ENCODE measurements around the gene ZNF746. TPM values are rescaled to one million over a fixed set of nuclear protein-coding genes. Genes with fewer than 3 reads are reported as not detected.

ZNF746 gene
- total RNA-seq, 2 donors from 2014 or later, result 11.0 to 13.6 TPM

DNA sequence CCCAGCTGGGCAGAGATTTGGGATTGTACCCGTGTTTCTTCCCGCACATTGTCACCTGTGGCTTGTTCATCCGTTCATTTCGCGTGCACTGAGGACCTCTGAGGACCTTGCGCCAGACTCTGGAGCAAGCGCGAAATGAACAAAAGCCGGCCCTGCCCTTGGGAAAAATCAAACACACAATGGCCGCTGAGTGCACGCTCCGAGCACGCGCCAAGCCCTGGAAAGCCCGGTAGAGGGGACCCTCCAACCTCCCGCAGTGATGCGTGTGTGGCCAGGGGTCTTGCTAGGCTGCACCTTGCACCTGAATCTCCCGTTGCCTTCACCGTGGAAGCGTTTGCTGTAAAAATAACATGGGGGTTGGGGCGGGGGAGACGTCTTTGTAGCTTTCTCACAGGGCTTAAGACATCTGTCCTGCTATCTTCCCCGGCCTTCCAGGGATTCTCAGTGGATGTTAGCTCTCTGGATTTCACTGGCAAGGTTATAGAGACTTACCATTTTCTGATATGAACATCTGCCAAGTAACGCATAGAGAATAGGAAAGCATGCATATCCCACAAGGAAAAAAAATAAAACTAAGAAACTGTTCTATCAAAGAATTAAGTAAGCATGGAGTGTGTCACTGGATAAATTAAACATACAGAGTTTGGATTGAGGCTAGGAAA is 74.0 kb downstream of the ZNF746 start:
- H3K27me3 ChIP-seq, result no peaks in the 10 kb centered on the region
- peak overlapping the region in 1 of 2 donors; percentile 57 for H3K4me3 ChIP-seq
- no peaks in the 10 kb centered on the region for H3K36me3 ChIP-seq
- peak overlapping the region in 1 of 2 donors; percentile 24 for H3K27ac ChIP-seq
- DNase-seq (ENCODE audit: low spot score), result no peak
- TF ChIP-seq, protein P1, sequence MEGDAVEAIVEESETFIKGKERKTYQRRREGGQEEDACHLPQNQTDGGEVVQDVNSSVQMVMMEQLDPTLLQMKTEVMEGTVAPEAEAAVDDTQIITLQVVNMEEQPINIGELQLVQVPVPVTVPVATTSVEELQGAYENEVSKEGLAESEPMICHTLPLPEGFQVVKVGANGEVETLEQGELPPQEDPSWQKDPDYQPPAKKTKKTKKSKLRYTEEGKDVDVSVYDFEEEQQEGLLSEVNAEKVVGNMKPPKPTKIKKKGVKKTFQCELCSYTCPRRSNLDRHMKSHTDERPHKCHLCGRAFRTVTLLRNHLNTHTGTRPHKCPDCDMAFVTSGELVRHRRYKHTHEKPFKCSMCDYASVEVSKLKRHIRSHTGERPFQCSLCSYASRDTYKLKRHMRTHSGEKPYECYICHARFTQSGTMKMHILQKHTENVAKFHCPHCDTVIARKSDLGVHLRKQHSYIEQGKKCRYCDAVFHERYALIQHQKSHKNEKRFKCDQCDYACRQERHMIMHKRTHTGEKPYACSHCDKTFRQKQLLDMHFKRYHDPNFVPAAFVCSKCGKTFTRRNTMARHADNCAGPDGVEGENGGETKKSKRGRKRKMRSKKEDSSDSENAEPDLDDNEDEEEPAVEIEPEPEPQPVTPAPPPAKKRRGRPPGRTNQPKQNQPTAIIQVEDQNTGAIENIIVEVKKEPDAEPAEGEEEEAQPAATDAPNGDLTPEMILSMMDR (IDR thresholded peaks at IDR 0.05), result no peak
- peaks cover 0 to 12% of the 10 kb centered on the region in 2 donors for H3K4me1 ChIP-seq
- no peaks in the 10 kb centered on the region for H3K9me3 ChIP-seq

- H3K27me3 ChIP-seq, result no peaks in the 10 kb centered on the region
- H3K27ac ChIP-seq, result peak overlapping the region; percentile 24 to 42
- TF ChIP-seq, protein P1 (IDR thresholded peaks at IDR 0.05), result no peak
- H3K9me3 ChIP-seq, result no peaks in the 10 kb centered on the region
- H3K4me3 ChIP-seq, result peak overlapping the region; percentile 32 to 57
- DNase-seq (ENCODE audit: low spot score), result no peak
- H3K4me1 ChIP-seq, result peaks cover 0 to 12% of the 10 kb centered on the region in 2 donors
- H3K36me3 ChIP-seq, result no peaks in the 10 kb centered on the region
Observed at GRCh38 chr7:149422914-149423301, 74.7 kb downstream of the ZNF746 start.

Other genes with a start within 250 kb of the ZNF746 start
- gene ZNF783, start 235.6 kb downstream of the ZNF746 start, total RNA-seq, result 1 to 10 TPM; 3.7 to 5.1 TPM
- 1 to 10 TPM; 6.0 to 8.4 TPM for gene ZNF777, start 36.7 kb downstream of the ZNF746 start, total RNA-seq

Data from right atrium auricular region (tissue), 2 donors.